T1000 (cell line): Measurements from ENCODE around the gene OR5H14.

ENCODE experiments used
- DNase-seq: peaks from one replicate; lab custom pipeline; 2025; ENCODE audit warnings: mixed read lengths; lab: John Stamatoyannopoulos, UW

The OR5H14 gene

DNA sequence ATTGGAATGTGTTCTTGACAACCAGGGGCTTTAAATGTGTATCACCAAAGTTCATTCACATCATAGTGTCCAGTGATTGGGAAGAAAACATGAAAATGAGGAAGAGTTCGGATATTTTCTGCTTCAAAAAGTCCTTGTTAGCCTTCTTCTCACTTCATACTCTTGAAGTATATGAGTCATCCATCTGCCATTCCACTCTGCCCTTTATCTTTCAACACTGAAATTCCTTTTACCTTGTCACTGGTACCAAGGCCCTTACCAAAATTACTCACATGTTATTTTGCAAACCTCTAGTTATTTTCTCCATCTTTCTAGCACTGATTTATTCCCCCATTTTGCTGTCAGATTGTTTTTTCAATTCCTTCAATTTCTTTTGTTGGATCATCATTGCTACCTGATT, 51.7 kb downstream of the OR5H14 start:
- DNase-seq: no peak
